Measurements from ENCODE around the gene ACTL7A. TPM values are rescaled to one million over a fixed set of nuclear protein-coding genes. Genes with fewer than 3 reads are reported as not detected.

The ACTL7A gene
- not detected for polyA plus RNA-seq

- Mint-ChIP-seq H3K4me1 (no peaks in the 10 kb centered on the region), H3K4me3 (no peak within 1 kb of the TSS), H3K27ac (no peak within 1 kb of the TSS), H3K36me3 (peaks cover 0 to under 1% (median under 1%) of the 10 kb centered on the region in 3 donors), H3K9me3 (no peaks in the 10 kb centered on the region), H3K27me3 (ENCODE audit: low read depth in 3 of 3) (peaks cover 0 to 3% (median 1%) of the 10 kb centered on the region in 3 donors)
- DNase-seq = no peak
Observed at GRCh38 chr9:108861997-108862396, at the start of gene ACTL7A. Gene ACTL7A (plus strand): TSS chr9:108862266. CDS start chr9:108862323, 57 bp downstream.

- H3K9me3 Mint-ChIP-seq = no peaks in the 10 kb centered on the region
- no peak overlapping the region for H3K4me3 Mint-ChIP-seq
- no peak overlapping the region for H3K27ac Mint-ChIP-seq
- DNase-seq = no peak
- peaks cover 1 to 11% (median 5%) of the 10 kb centered on the region in 3 donors for H3K27me3 Mint-ChIP-seq (ENCODE audit: low read depth in 3 of 3)
- peaks cover 0 to under 1% (median 0%) of the 10 kb centered on the region in 3 donors for H3K36me3 Mint-ChIP-seq
- no peaks in the 10 kb centered on the region for H3K4me1 Mint-ChIP-seq
Observed at GRCh38 chr9:108812396-108813025, 49.6 kb upstream of the ACTL7A start.

- no peak for DNase-seq
- peaks cover 0 to 3% (median 0%) of the 10 kb centered on the region in 3 donors for H3K36me3 Mint-ChIP-seq
- H3K4me3 Mint-ChIP-seq = no peak overlapping the region
- no peak overlapping the region for H3K27ac Mint-ChIP-seq
- no peaks in the 10 kb centered on the region for H3K9me3 Mint-ChIP-seq
- H3K27me3 Mint-ChIP-seq (ENCODE audit: low read depth in 3 of 3) = peaks cover 1 to 11% (median 7%) of the 10 kb centered on the region in 3 donors
- no peaks in the 10 kb centered on the region for H3K4me1 Mint-ChIP-seq
Observed at GRCh38 chr9:108813951-108814601, 48.0 kb upstream of the ACTL7A start.

- H3K27ac Mint-ChIP-seq = no peak overlapping the region
Observed at GRCh38 chr9:108815156-108815555, 46.9 kb upstream of the ACTL7A start.

GRCh38 chr9:108816037-108816436 lies 46.0 kb upstream of the ACTL7A start:
- H3K27me3 Mint-ChIP-seq (ENCODE audit: low read depth in 3 of 3) = peaks cover 1 to 16% (median 7%) of the 10 kb centered on the region in 3 donors
- H3K36me3 Mint-ChIP-seq = peaks cover 0 to 3% (median 0%) of the 10 kb centered on the region in 3 donors
- H3K27ac Mint-ChIP-seq = no peak overlapping the region
- peak overlapping the region in 1 of 5 donors; percentile 16 for H3K4me3 Mint-ChIP-seq
- H3K9me3 Mint-ChIP-seq = no peaks in the 10 kb centered on the region
- DNase-seq = no peak
- no peaks in the 10 kb centered on the region for H3K4me1 Mint-ChIP-seq

More at GRCh38 chr9:108815156-108815555, 46.9 kb upstream of the ACTL7A start:
- Mint-ChIP-seq H3K4me1 (no peaks in the 10 kb centered on the region), H3K27me3 (ENCODE audit: low read depth in 3 of 3) (peaks cover 1 to 14% (median 7%) of the 10 kb centered on the region in 3 donors), H3K4me3 (no peak overlapping the region), H3K36me3 (peaks cover 0 to 3% (median 0%) of the 10 kb centered on the region in 3 donors), H3K9me3 (no peaks in the 10 kb centered on the region)
- DNase-seq = no peak

GRCh38 chr9:108823829-108824228 lies 38.2 kb upstream of the ACTL7A start:
- Mint-ChIP-seq H3K27ac (no peak overlapping the region), H3K36me3 (no peaks in the 10 kb centered on the region), H3K4me3 (no peak overlapping the region), H3K27me3 (ENCODE audit: low read depth in 3 of 3) (peaks cover 4 to 17% (median 6%) of the 10 kb centered on the region in 3 donors), H3K4me1 (no peaks in the 10 kb centered on the region), H3K9me3 (peaks cover 0 to 8% (median 2%) of the 10 kb centered on the region in 6 donors)
- DNase-seq = no peak

- Mint-ChIP-seq H3K27me3 (ENCODE audit: low read depth in 3 of 3) (peaks cover 1 to 5% (median 2%) of the 10 kb centered on the region in 3 donors), H3K27ac (no peak overlapping the region), H3K36me3 (no peaks in the 10 kb centered on the region), H3K9me3 (no peaks in the 10 kb centered on the region), H3K4me1 (peaks cover 5 to 7% of the 10 kb centered on the region in 2 donors), H3K4me3 (no peak overlapping the region)
- DNase-seq = no peak
Observed at GRCh38 chr9:108830272-108830671, 31.8 kb upstream of the ACTL7A start.

- no peak overlapping the region for H3K27ac Mint-ChIP-seq
Observed at GRCh38 chr9:108831496-108832178, 30.4 kb upstream of the ACTL7A start.

GRCh38 chr9:108832179-108832500 lies 29.9 kb upstream of the ACTL7A start:
- H3K27me3 Mint-ChIP-seq (ENCODE audit: low read depth in 3 of 3) = peaks cover 0 to 5% (median 1%) of the 10 kb centered on the region in 3 donors
- no peak overlapping the region for H3K27ac Mint-ChIP-seq
- H3K4me3 Mint-ChIP-seq = no peak overlapping the region
- peaks cover 5 to 8% of the 10 kb centered on the region in 2 donors for H3K4me1 Mint-ChIP-seq
- no peaks in the 10 kb centered on the region for H3K9me3 Mint-ChIP-seq
- no peaks in the 10 kb centered on the region for H3K36me3 Mint-ChIP-seq
- no peak for DNase-seq

More at GRCh38 chr9:108831496-108832178, 30.4 kb upstream of the ACTL7A start:
- no peaks in the 10 kb centered on the region for H3K36me3 Mint-ChIP-seq
- H3K4me1 Mint-ChIP-seq = peaks cover 5 to 8% of the 10 kb centered on the region in 2 donors
- H3K9me3 Mint-ChIP-seq = no peaks in the 10 kb centered on the region
- no peak overlapping the region for H3K4me3 Mint-ChIP-seq
- no peak for DNase-seq
- peaks cover 0 to 5% (median 1%) of the 10 kb centered on the region in 3 donors for H3K27me3 Mint-ChIP-seq (ENCODE audit: low read depth in 3 of 3)

GRCh38 chr9:108834959-108835665 lies 27.0 kb upstream of the ACTL7A start:
- peaks cover 5 to 8% of the 10 kb centered on the region in 2 donors for H3K4me1 Mint-ChIP-seq
- no peak overlapping the region for H3K4me3 Mint-ChIP-seq
- DNase-seq = no peak
- no peak overlapping the region for H3K27ac Mint-ChIP-seq
- H3K9me3 Mint-ChIP-seq = no peaks in the 10 kb centered on the region
- no peaks in the 10 kb centered on the region for H3K36me3 Mint-ChIP-seq
- H3K27me3 Mint-ChIP-seq (ENCODE audit: low read depth in 3 of 3) = no peaks in the 10 kb centered on the region

- H3K4me1 Mint-ChIP-seq = peaks cover 5 to 8% of the 10 kb centered on the region in 2 donors
Observed at GRCh38 chr9:108835831-108836230, 26.2 kb upstream of the ACTL7A start.

GRCh38 chr9:108836319-108836718 lies 25.7 kb upstream of the ACTL7A start:
- Mint-ChIP-seq H3K4me1 (peaks cover 5 to 8% of the 10 kb centered on the region in 2 donors), H3K27ac (no peak overlapping the region), H3K36me3 (no peaks in the 10 kb centered on the region), H3K4me3 (no peak overlapping the region), H3K27me3 (ENCODE audit: low read depth in 3 of 3) (no peaks in the 10 kb centered on the region), H3K9me3 (no peaks in the 10 kb centered on the region)
- no peak for DNase-seq

More at GRCh38 chr9:108835831-108836230, 26.2 kb upstream of the ACTL7A start:
- no peaks in the 10 kb centered on the region for H3K9me3 Mint-ChIP-seq
- H3K27ac Mint-ChIP-seq = no peak overlapping the region
- DNase-seq = no peak
- H3K27me3 Mint-ChIP-seq (ENCODE audit: low read depth in 3 of 3) = no peaks in the 10 kb centered on the region
- no peak overlapping the region for H3K4me3 Mint-ChIP-seq
- H3K36me3 Mint-ChIP-seq = no peaks in the 10 kb centered on the region

GRCh38 chr9:108836781-108837180 lies 25.3 kb upstream of the ACTL7A start:
- Mint-ChIP-seq H3K27me3 (ENCODE audit: low read depth in 3 of 3) (no peaks in the 10 kb centered on the region), H3K4me1 (peaks cover 5 to 8% of the 10 kb centered on the region in 2 donors), H3K4me3 (no peak overlapping the region), H3K36me3 (no peaks in the 10 kb centered on the region), H3K9me3 (no peaks in the 10 kb centered on the region), H3K27ac (no peak overlapping the region)
- DNase-seq = no peak
